Panc1 (cell line): Measurements from ENCODE around the gene KRT27.
"Not testable (repeated sequence)": the region's sequence is repeated elsewhere in the genome, so short reads cannot be mapped to it uniquely, and the experiment has no call there.

Source experiments
- CTCF ChIP-seq: fragments of 450-650 bp; IDR thresholded peaks from 2 replicates; pipeline ENCODE4 v1.5.1; 2017; ENCODE audit warnings: mild to moderate bottlenecking
- POLR2AphosphoS5 ChIP-seq: IDR thresholded peaks from 2 replicates; pipeline ENCODE4 v1.6.1; 2012; ENCODE audit warnings: mild to moderate bottlenecking, low read depth, low read length, moderate library complexity
- REST ChIP-seq, 2 experiments: IDR thresholded peaks; 2 replicates each; pipeline ENCODE4 v1.6.1; 2011 to 2012; ENCODE audit warnings: low read depth in 2 of 2, control low read depth in 1 of 2, low read length in 1 of 2, mild to moderate bottlenecking in 1 of 2, moderate library complexity in 1 of 2; ENCODE audit not compliant: insufficient read depth in 1 of 2
- SIN3A ChIP-seq: IDR thresholded peaks from 2 replicates; pipeline ENCODE4 v1.6.1; 2012; ENCODE audit warnings: low read depth, mild to moderate bottlenecking, low read length, moderate library complexity, borderline replicate concordance; ENCODE audit not compliant: insufficient read depth
- TCF7L2 ChIP-seq: IDR thresholded peaks from 2 replicates; pipeline ENCODE4 v1.6.1; 2011; ENCODE audit warnings: mild to moderate bottlenecking, low read depth, low read length, inconsistent platforms

- not testable (repeated sequence) for TF ChIP-seq CTCF; REST (IDR thresholded peaks at IDR 0.05; ENCODE audit: insufficient read depth in 1 of 2, low read depth in 2 of 2, low read length in 1 of 2); POLR2AphosphoS5; SIN3A; TCF7L2
Observed at GRCh38 chr17:40814657-40815056, 32.3 kb upstream of the KRT27 start.
